Stomach (tissue), 4 donors: ENCODE data around the gene CHRNA10.

ENCODE experiments used
- CTCF ChIP-seq, 7 experiments: fragments of 450-650 bp in 4 of 7; fragments of 200-600 bp in 3 of 7; sonication (generic) in 3 of 7; IDR thresholded peaks; one replicate each; pipeline ENCODE4 v1.5.1; 2016 to 2019; ENCODE audit warnings: antibody characterized with exemption in 7 of 7, control low read depth in 2 of 7, mild to moderate bottlenecking in 1 of 7
- EP300 ChIP-seq: sonication (generic); formaldehyde crosslinking; IDR thresholded peaks from one replicate; pipeline ENCODE4 v1.6.1; 2017; ENCODE audit warnings: antibody characterized with exemption

GRCh38 chr11:3660960-3661359, 10.2 kb downstream of the CHRNA10 start:
- TF ChIP-seq CTCF (IDR thresholded peaks at IDR 0.05) (no peak), EP300 (no peak)
